ENCODE data around the gene GLIPR2. TPM values are rescaled to one million over a fixed set of nuclear protein-coding genes. Genes with fewer than 3 reads are reported as not detected.
A peak's percentile ranks its signal among the peaks of the same experiment; 100 is the strongest.

GLIPR2 gene
- total and polyA plus RNA-seq, 2 of the 13 experiments (the other 11 are each of a cell fraction or from before 2014, with no cell fraction given): 0.08 to 0.42 TPM

GRCh38 chr9:36207546-36208012 is 71.0 kb downstream of the GLIPR2 start (continued):
- TF ChIP-seq ZNF280B (CRISPR knock-in tag; IDR thresholded peaks at IDR 0.05; ENCODE audit: borderline replicate concordance): no peak
- no peak for TF ChIP-seq DNMT1 (CRISPR knock-in tag; IDR thresholded peaks at IDR 0.05)
- TF ChIP-seq ZNF367 (CRISPR knock-in tag; IDR thresholded peaks at IDR 0.05; ENCODE audit: borderline replicate concordance): no peak
- no peak for TF ChIP-seq ZNF143 (CRISPR knock-in tag; IDR thresholded peaks at IDR 0.05)
- no peak for TF ChIP-seq ZNF430 (CRISPR knock-in tag; IDR thresholded peaks at IDR 0.05)
- TF ChIP-seq ZFP41 (CRISPR knock-in tag; IDR thresholded peaks at IDR 0.05; ENCODE audit: borderline replicate concordance): no peak
- TF ChIP-seq NR2F6 (IDR thresholded peaks at IDR 0.05): peak; percentile 43; the same call in 1 of the 2 replicates
- no peak for TF ChIP-seq NR2F6 (CRISPR knock-in tag; IDR thresholded peaks at IDR 0.05)
- no peak; the same call in 1 of the 2 replicates for TF ChIP-seq TARDBP (CRISPR knock-in tag; IDR thresholded peaks at IDR 0.05)
- TF ChIP-seq ATF1 (CRISPR knock-in tag; IDR thresholded peaks at IDR 0.05): no peak; the same call in 1 of the 2 replicates
- TF ChIP-seq ZNF343 (CRISPR knock-in tag; IDR thresholded peaks at IDR 0.05): no peak
- TF ChIP-seq, protein P1, sequence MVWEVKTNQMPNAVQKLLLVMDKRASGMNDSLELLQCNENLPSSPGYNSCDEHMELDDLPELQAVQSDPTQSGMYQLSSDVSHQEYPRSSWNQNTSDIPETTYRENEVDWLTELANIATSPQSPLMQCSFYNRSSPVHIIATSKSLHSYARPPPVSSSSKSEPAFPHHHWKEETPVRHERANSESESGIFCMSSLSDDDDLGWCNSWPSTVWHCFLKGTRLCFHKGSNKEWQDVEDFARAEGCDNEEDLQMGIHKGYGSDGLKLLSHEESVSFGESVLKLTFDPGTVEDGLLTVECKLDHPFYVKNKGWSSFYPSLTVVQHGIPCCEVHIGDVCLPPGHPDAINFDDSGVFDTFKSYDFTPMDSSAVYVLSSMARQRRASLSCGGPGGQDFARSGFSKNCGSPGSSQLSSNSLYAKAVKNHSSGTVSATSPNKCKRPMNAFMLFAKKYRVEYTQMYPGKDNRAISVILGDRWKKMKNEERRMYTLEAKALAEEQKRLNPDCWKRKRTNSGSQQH (CRISPR knock-in tag; IDR thresholded peaks at IDR 0.05; ENCODE audit: low read depth): no peak
- no peak for TF ChIP-seq NR2F1 (CRISPR knock-in tag; IDR thresholded peaks at IDR 0.05)
- TF ChIP-seq ZNF207 (IDR thresholded peaks at IDR 0.05; ENCODE audit: borderline replicate concordance): no peak
- no peak for TF ChIP-seq RAD21 (CRISPR knock-in tag; IDR thresholded peaks at IDR 0.05)
- TF ChIP-seq MEIS1 (CRISPR knock-in tag; IDR thresholded peaks at IDR 0.05; ENCODE audit: borderline replicate concordance): no peak
- no peak for TF ChIP-seq ZNF773 (CRISPR knock-in tag; IDR thresholded peaks at IDR 0.05; ENCODE audit: borderline replicate concordance)
- no peak for TF ChIP-seq MAFF (IDR thresholded peaks at IDR 0.05; ENCODE audit: low read depth, low read length)
- TF ChIP-seq ATAD3A (CRISPR knock-in tag; IDR thresholded peaks at IDR 0.05): no peak
- no peak for TF ChIP-seq RFX3 (CRISPR knock-in tag; IDR thresholded peaks at IDR 0.05)
- no peak for TF ChIP-seq RFXAP (CRISPR knock-in tag; IDR thresholded peaks at IDR 0.05; ENCODE audit: borderline replicate concordance)
- no peak for TF ChIP-seq RORA (CRISPR knock-in tag; IDR thresholded peaks at IDR 0.05)
- TF ChIP-seq, protein P2, sequence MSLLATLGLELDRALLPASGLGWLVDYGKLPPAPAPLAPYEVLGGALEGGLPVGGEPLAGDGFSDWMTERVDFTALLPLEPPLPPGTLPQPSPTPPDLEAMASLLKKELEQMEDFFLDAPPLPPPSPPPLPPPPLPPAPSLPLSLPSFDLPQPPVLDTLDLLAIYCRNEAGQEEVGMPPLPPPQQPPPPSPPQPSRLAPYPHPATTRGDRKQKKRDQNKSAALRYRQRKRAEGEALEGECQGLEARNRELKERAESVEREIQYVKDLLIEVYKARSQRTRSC (CRISPR knock-in tag; IDR thresholded peaks at IDR 0.05; ENCODE audit: low read depth): no peak
- no peak for TF ChIP-seq ZNF629 (CRISPR knock-in tag; conservative IDR thresholded peaks at IDR 0.05)
- no peak for TF ChIP-seq CERS6 (CRISPR knock-in tag; IDR thresholded peaks at IDR 0.05)
- no peak for TF ChIP-seq ZSCAN21 (CRISPR knock-in tag; IDR thresholded peaks at IDR 0.05; ENCODE audit: borderline replicate concordance)
